ENCODE measurements around the gene ARHGAP20.

Gene ARHGAP20

GRCh38 chr11:110757962-110758755 is 45.9 kb upstream of the ARHGAP20 start:
- no peak overlapping the region for H3K4me3 ChIP-seq (ENCODE audit: severe bottlenecking)
- no peaks in the 10 kb centered on the region for H3K27me3 ChIP-seq (ENCODE audit: insufficient read depth, poor library complexity, severe bottlenecking)
- H3K36me3 ChIP-seq (ENCODE audit: low read depth) = no peaks in the 10 kb centered on the region
- H3K9me3 ChIP-seq (ENCODE audit: severe bottlenecking) = no peaks in the 10 kb centered on the region
- DNase-seq (ENCODE audit: low spot score) (no peak), ATAC-seq (ENCODE audit: low read depth) (no peak)
- no peaks in the 10 kb centered on the region for H3K4me1 ChIP-seq (ENCODE audit: insufficient read depth, poor library complexity, severe bottlenecking)
- TF ChIP-seq CTCF (IDR thresholded peaks at IDR 0.05; ENCODE audit: poor library complexity, severe bottlenecking) = no peak
- no peak overlapping the region for H3K27ac ChIP-seq (ENCODE audit: poor library complexity, severe bottlenecking)

GRCh38 chr11:110757066-110757465 is 44.8 kb upstream of the ARHGAP20 start:
- no peak overlapping the region for H3K4me3 ChIP-seq (ENCODE audit: severe bottlenecking)
- no peaks in the 10 kb centered on the region for H3K9me3 ChIP-seq (ENCODE audit: severe bottlenecking)
- H3K27ac ChIP-seq (ENCODE audit: poor library complexity, severe bottlenecking) = no peak overlapping the region
- H3K4me1 ChIP-seq (ENCODE audit: insufficient read depth, poor library complexity, severe bottlenecking) = no peaks in the 10 kb centered on the region
- DNase-seq (ENCODE audit: low spot score) (no peak), ATAC-seq (ENCODE audit: low read depth) (no peak)
- TF ChIP-seq CTCF (IDR thresholded peaks at IDR 0.05; ENCODE audit: poor library complexity, severe bottlenecking) = no peak
- H3K27me3 ChIP-seq (ENCODE audit: insufficient read depth, poor library complexity, severe bottlenecking) = no peaks in the 10 kb centered on the region
- no peaks in the 10 kb centered on the region for H3K36me3 ChIP-seq (ENCODE audit: low read depth)

GRCh38 chr11:110755941-110756340 is 43.7 kb upstream of the ARHGAP20 start:
- Histone ChIP-seq H3K27me3 (ENCODE audit: insufficient read depth, poor library complexity, severe bottlenecking) (no peaks in the 10 kb centered on the region), H3K4me3 (ENCODE audit: severe bottlenecking) (no peak overlapping the region), H3K27ac (ENCODE audit: poor library complexity, severe bottlenecking) (no peak overlapping the region), H3K36me3 (ENCODE audit: low read depth) (no peaks in the 10 kb centered on the region), H3K4me1 (ENCODE audit: insufficient read depth, poor library complexity, severe bottlenecking) (no peaks in the 10 kb centered on the region), H3K9me3 (ENCODE audit: severe bottlenecking) (no peaks in the 10 kb centered on the region)
- DNase-seq (ENCODE audit: low spot score) (no peak), ATAC-seq (ENCODE audit: low read depth) (no peak)
- no peak for TF ChIP-seq CTCF (IDR thresholded peaks at IDR 0.05; ENCODE audit: poor library complexity, severe bottlenecking)

GRCh38 chr11:110752890-110753289 is 40.7 kb upstream of the ARHGAP20 start:
- Histone ChIP-seq H3K9me3 (ENCODE audit: severe bottlenecking) (no peaks in the 10 kb centered on the region), H3K27me3 (ENCODE audit: insufficient read depth, poor library complexity, severe bottlenecking) (no peaks in the 10 kb centered on the region), H3K4me3 (ENCODE audit: severe bottlenecking) (no peak overlapping the region), H3K36me3 (ENCODE audit: low read depth) (no peaks in the 10 kb centered on the region), H3K4me1 (ENCODE audit: insufficient read depth, poor library complexity, severe bottlenecking) (no peaks in the 10 kb centered on the region), H3K27ac (ENCODE audit: poor library complexity, severe bottlenecking) (no peak overlapping the region)
- no peak for TF ChIP-seq CTCF (IDR thresholded peaks at IDR 0.05; ENCODE audit: poor library complexity, severe bottlenecking)
- DNase-seq (ENCODE audit: low spot score) = no peak
- ATAC-seq (ENCODE audit: low read depth) = no peak

GRCh38 chr11:110750100-110750499 is 37.9 kb upstream of the ARHGAP20 start:
- DNase-seq (ENCODE audit: low spot score) = no peak
- no peak for ATAC-seq (ENCODE audit: low read depth)
- Histone ChIP-seq H3K27ac (ENCODE audit: poor library complexity, severe bottlenecking) (no peak overlapping the region), H3K36me3 (ENCODE audit: low read depth) (no peaks in the 10 kb centered on the region), H3K27me3 (ENCODE audit: insufficient read depth, poor library complexity, severe bottlenecking) (no peaks in the 10 kb centered on the region), H3K9me3 (ENCODE audit: severe bottlenecking) (no peaks in the 10 kb centered on the region), H3K4me3 (ENCODE audit: severe bottlenecking) (no peak overlapping the region), H3K4me1 (ENCODE audit: insufficient read depth, poor library complexity, severe bottlenecking) (no peaks in the 10 kb centered on the region)
- TF ChIP-seq CTCF (IDR thresholded peaks at IDR 0.05; ENCODE audit: poor library complexity, severe bottlenecking) = no peak

Measured in RWPE2 (cell line).